Measurements from ENCODE around the gene DTX4.

The DTX4 gene

DNA sequence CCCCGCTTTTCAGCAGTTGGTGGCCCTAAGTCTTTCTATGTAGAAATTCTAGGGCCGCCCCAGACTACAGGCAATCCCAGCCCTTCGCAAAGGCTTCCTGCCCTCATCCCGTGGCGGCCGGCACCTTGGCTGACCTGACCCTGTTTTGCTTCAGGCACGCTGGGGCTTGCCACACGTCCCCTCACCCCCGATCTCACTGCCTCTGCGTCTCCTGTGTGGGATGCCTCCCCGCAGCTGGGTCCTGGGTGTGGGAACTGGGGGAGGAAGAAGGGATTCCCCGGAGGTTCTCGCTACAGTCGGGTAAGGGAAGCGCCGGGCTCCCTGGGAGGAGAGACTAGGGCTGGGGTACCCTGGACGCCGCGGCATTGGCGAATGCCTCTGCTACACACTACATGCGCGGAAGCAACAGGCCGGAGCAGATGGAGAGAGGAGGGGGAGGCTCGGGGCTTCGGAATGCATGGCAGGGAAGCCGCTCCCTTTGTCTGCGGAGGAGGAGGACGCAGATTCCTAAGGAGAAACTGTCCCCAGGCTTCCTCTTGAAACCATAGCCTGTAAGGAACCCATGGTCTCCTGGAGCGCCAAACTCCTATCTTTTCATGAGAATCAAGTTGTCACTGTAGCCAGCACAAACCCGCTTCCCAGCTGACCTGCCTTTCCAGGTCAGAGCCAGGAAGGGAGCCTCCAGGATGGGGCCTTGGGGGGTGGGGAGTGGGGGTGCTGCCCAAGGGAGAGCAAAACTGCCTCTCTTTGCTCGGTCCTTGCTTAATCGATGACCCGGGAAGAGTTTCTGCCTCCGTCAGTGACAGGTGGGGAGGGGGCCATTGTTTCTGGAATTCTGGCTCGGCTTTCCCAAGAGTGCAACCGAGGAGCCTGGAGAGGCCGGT, 1.4 kb downstream of the DTX4 start:
- peak; percentile 53 for DNase-seq

GRCh38 chr11:59173964-59174663, 2.2 kb downstream of the DTX4 start:
- no peak for DNase-seq

GRCh38 chr11:59174664-59175033, 2.7 kb downstream of the DTX4 start:
- no peak for DNase-seq

DNA sequence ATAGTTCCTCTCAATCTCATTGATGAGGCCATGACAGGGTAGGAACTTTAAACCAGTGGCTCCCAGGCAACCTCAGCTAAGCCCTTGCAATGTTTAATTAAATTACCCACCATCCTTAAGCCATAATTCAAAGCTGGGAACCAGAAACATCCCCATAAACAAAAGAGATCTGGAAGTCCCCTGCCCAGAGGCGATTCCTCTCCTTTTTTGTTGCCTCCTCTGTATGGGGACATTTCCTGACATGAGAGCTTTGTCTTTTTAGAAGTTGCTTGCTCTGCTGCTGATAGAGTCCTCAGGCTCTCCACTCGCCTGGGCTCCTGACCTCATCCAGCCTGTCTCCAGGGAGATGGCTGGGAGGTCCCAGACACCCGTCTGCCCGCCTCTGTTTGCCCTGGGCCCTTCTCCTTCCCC, 3.2 kb downstream of the DTX4 start:
- no peak for DNase-seq

DNA sequence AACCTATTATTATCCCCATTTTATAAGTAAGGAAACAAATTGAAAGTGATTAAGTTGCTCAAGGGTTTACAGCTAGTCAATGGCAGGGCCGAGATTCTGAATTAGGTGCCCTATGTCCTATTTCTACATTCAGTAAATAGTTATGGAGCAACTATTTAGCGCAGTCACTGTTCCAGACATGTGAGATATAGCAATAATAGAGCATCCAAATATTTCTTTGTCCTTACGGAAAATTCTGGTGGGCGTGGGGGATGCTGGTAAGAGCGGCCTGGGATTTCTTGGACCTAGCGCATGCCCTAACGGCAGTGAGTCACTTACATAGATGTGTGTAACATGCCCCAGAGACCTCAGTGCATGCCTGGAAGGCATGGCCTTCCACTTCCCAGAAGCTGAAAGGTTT, 4.4 kb downstream of the DTX4 start:
- DNase-seq, result no peak

DNA sequence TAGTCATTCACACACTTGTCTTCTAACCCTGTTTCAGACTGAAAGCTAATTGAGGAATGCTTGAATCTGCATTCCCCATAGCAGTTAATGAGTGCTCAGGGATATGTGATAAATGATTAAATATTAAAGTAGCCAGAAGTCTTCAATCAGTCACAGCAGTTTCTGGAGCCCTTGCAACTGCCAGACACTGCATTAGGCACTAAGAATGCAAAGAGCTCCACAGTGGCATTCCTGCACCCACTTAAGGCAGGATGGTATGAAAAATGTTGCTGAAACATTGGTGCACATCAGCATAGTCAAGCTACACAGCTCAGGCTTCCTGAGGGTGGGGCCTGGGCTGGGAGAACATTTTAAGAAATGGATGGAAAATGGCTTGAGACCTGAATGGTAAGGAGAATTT, 6.5 kb downstream of the DTX4 start:
- DNase-seq, result no peak

- no peak for DNase-seq
These were observed 7.2 kb downstream of the DTX4 start for GRCh38 chr11:59179121-59179520.

- no peak for DNase-seq
These were observed 8.3 kb downstream of the DTX4 start for GRCh38 chr11:59180168-59180776.

DNA sequence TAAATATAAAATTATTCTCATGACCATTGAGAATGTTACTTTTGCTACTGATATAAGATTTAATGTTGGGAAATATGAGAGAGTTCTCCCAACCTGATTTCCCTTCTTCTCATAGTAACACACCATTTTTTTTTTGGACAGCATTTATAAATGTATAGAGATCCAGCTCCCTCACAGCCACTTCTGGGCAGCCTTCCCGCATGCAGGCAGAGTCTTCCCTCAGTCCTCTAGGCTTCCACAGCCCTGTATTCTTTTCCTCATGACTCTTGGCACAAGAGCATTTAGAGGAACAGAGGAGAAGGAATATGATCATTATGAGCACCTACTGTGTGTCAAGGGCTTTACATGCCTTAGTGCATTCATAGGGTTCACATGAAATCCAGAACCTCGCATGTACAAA, 9.0 kb downstream of the DTX4 start:
- DNase-seq, result no peak

- no peak for DNase-seq
These were observed 10.0 kb downstream of the DTX4 start for GRCh38 chr11:59181746-59182456.

GRCh38 chr11:59182457-59183151, 10.7 kb downstream of the DTX4 start:
- DNase-seq, result peak; percentile 8

- DNase-seq, result no peak
These were observed 11.8 kb downstream of the DTX4 start for GRCh38 chr11:59183771-59184170.

DNA sequence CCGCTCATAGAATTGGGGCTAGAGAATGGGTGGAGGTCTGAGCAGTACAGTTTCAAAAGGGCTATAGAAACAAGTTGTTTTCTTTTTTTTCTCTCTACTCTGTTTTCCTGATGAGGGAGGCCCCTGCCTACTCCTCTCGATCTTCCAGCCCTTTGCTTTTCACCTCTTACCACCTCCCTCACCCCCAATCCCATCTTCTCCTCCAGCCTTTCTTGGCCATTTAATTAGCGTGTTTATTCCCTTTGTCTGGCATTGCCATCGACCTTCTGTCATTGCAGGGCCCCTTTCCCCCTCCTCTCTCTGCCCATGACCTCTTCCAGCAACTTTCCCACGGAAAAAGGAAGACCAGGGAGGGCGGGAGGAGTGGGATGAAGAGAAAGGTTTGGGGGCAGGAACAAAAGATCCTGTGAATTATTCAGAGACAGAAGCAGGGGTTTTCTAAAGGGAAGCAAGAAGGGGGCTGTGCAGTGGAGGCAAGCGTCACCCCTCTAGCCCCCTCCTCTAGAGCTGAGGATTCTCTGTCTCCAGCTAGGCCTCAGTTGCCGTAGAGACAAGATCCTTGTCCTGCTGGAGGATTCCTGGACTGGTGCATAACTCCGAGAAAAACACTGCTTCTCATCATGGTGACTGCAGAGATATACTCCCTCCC, 12.9 kb downstream of the DTX4 start:
- no peak for DNase-seq

DNA sequence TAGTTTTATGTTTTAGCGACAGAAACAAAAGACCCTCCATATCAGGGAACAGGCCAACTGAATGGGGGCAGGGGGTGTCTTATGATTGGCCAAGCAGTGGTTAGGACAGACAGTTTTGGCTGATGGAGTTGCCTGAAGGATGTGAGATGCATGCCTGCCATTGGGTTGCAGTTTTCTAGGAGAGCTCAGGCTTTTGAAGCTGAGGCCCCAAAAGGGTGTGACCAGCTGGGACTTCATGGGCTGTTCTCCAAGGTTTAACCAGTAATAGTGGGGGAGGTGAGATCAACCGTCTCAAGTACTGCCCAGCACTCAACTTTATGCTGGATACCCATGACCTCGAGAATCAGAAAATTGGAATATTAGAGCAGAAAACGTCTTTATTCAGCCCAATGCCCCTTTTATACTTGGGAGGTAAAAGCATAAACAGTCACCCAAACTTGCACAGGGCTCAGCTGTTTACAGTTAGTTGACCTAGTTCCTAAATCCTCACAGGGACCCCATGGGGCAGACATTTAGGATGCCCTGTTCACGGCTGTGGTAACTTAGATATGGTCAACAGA, 13.5 kb downstream of the DTX4 start:
- no peak for DNase-seq

GRCh38 chr11:59186130-59186594, 14.2 kb downstream of the DTX4 start:
- peak; percentile 17 for DNase-seq

GRCh38 chr11:59187035-59187434, 15.1 kb downstream of the DTX4 start:
- DNase-seq, result no peak

GRCh38 chr11:59187587-59187986, 15.7 kb downstream of the DTX4 start:
- DNase-seq, result no peak

DNA sequence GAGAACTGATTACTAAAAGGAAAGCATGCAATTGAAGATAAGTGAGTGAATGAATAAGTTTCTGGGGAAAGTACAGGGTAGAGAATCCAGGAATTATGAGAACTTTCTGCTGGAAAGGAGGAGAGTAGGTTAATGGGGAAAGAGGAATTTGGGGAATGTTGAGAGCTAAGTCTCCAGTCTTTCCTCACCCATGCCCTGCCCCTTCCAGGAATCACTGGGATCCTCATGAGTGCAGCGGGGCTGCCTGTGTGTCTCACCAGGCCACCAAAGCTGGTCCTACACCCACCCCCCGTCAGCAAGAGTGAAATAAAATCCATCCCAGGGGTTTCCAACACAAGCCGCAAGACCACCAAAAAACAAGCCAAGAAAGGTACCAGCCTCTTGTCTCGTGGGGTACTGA, 17.0 kb downstream of the DTX4 start:
- no peak for DNase-seq

DNA sequence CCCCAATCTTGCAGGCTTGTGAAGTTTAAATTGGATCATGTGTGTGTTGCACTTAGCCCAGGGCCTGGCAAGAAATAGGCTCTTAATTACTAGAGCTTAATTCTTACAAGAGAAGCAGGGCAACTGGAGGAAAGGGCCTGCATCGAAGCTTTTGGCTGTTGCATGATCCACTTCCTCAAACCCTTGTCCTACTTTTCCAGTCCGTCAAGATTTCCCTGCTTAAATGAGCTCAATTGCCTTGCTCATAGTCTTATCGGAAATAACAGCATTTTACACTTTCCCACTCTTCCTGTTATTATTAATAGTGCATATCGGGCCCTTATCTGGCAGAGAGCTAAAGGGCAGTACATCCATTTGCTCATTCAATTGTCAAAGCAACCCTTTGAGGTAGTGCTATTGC, 18.1 kb downstream of the DTX4 start:
- DNase-seq, result no peak

DNA sequence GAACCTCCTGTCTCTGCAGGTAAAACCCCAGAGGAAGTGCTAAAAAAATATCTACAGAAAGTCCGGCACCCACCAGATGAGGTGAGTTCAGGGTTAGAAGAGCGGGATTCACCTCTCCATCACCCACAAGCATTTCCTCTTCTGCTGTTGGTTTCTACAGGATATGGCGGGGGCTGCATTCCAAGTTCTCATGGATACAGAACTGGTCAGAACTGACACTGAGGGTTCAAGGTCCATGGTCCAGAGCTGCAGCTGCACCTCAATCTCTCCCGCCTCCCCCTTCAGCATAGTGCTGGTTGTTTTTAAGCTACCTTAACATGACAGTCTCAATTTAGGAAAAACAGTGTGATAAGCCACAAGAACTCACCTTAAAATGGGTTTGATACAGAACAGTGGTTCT, 19.2 kb downstream of the DTX4 start:
- no peak for DNase-seq

GRCh38 chr11:59191890-59192289, 20.0 kb downstream of the DTX4 start:
- DNase-seq, result no peak

Data from NCI-H69 (cell line).